DLD1 (cell line): Measurements from ENCODE around the gene NIM1K.
"Not testable (repeated sequence)": the region's sequence is repeated elsewhere in the genome, so short reads cannot be mapped to it uniquely, and the experiment has no call there.

Experiments used
- in situ Hi-C: cut with HindIII; loops from 2 replicates; pipeline ENCODE4 v1.10.0; 2017; ENCODE audit warnings: low sequenced_read_pairs

Gene NIM1K

GRCh38 chr5:43183101-43183500 lies 8.9 kb upstream of the NIM1K start:
- in situ Hi-C loops, result not testable (repeated sequence)

- in situ Hi-C loops, result no loop called here
Observed at GRCh38 chr5:43190755-43191603, 1.0 kb upstream of the NIM1K start.

GRCh38 chr5:43192558-43193180 lies 644 bp downstream of the NIM1K start:
- in situ Hi-C loops, result no loop called here

GRCh38 chr5:43193181-43193893 lies 1.3 kb downstream of the NIM1K start:
- in situ Hi-C loops, result no loop called here

GRCh38 chr5:43193894-43194265 lies 1.9 kb downstream of the NIM1K start:
- in situ Hi-C loops, result no loop called here

- in situ Hi-C loops, result no loop called here
Observed at GRCh38 chr5:43195670-43196265, 3.7 kb downstream of the NIM1K start.

GRCh38 chr5:43197535-43197934 lies 5.5 kb downstream of the NIM1K start:
- in situ Hi-C loops, result no loop called here

- in situ Hi-C loops, result not testable (repeated sequence)
Observed at GRCh38 chr5:43201442-43201841, 9.4 kb downstream of the NIM1K start.

- in situ Hi-C loops, result no loop called here
Observed at GRCh38 chr5:43202380-43202779, 10.4 kb downstream of the NIM1K start.

GRCh38 chr5:43203373-43203772 lies 11.3 kb downstream of the NIM1K start:
- in situ Hi-C loops, result no loop called here

- in situ Hi-C loops, result no loop called here
Observed at GRCh38 chr5:43204958-43205357, 12.9 kb downstream of the NIM1K start.

- in situ Hi-C loops, result no loop called here
Observed at GRCh38 chr5:43207601-43208000, 15.6 kb downstream of the NIM1K start.

GRCh38 chr5:43208658-43209057 lies 16.6 kb downstream of the NIM1K start:
- in situ Hi-C loops, result no loop called here

- in situ Hi-C loops, result no loop called here
Observed at GRCh38 chr5:43209060-43209459, 17.0 kb downstream of the NIM1K start.

GRCh38 chr5:43209833-43210232 lies 17.8 kb downstream of the NIM1K start:
- in situ Hi-C loops, result no loop called here

GRCh38 chr5:43210570-43210969 lies 18.5 kb downstream of the NIM1K start:
- in situ Hi-C loops, result no loop called here

GRCh38 chr5:43213951-43214350 lies 21.9 kb downstream of the NIM1K start:
- in situ Hi-C loops, result no loop called here

- in situ Hi-C loops, result no loop called here
Observed at GRCh38 chr5:43215073-43215631, 23.1 kb downstream of the NIM1K start.

GRCh38 chr5:43216941-43217340 lies 24.9 kb downstream of the NIM1K start:
- in situ Hi-C loops, result no loop called here

- in situ Hi-C loops, result no loop called here
Observed at GRCh38 chr5:43219120-43219519, 27.1 kb downstream of the NIM1K start.

- in situ Hi-C loops, result no loop called here
Observed at GRCh38 chr5:43221502-43221901, 29.5 kb downstream of the NIM1K start.
